ENCODE measurements around the gene SWT1.
A peak's percentile ranks its signal among the peaks of the same experiment; 100 is the strongest.
"Not testable (repeated sequence)": the region's sequence is repeated elsewhere in the genome, so short reads cannot be mapped to it uniquely, and the experiment has no call there.

The SWT1 gene

GRCh38 chr1:185317886-185318310 is 160.9 kb downstream of the SWT1 start:
- H3K4me3 Mint-ChIP-seq = peak overlapping the region; percentile 100
- DNase-seq (ENCODE audit: low spot score in 2 of 2) (peak in 1 of 2 donors; percentile 72), ATAC-seq (ENCODE audit: low read depth) (peak; percentile 50)
- peaks cover 2% of the 10 kb centered on the region for H3K36me3 Mint-ChIP-seq
- H3K4me1 Mint-ChIP-seq = peaks cover 28% of the 10 kb centered on the region
- no peaks in the 10 kb centered on the region for H3K27me3 Mint-ChIP-seq
- peak overlapping the region; percentile 98 for H3K27ac Mint-ChIP-seq
- no peaks in the 10 kb centered on the region for H3K9me3 Mint-ChIP-seq

GRCh38 chr1:185318431-185319138 is 161.6 kb downstream of the SWT1 start:
- H3K4me3 Mint-ChIP-seq = peak overlapping the region; percentile 100
- no peaks in the 10 kb centered on the region for H3K9me3 Mint-ChIP-seq
- peaks cover 25% of the 10 kb centered on the region for H3K4me1 Mint-ChIP-seq
- H3K36me3 Mint-ChIP-seq = peaks cover 2% of the 10 kb centered on the region
- DNase-seq (ENCODE audit: low spot score in 2 of 2) (no peak), ATAC-seq (ENCODE audit: low read depth) (no peak)
- H3K27me3 Mint-ChIP-seq = no peaks in the 10 kb centered on the region
- H3K27ac Mint-ChIP-seq = peak overlapping the region; percentile 98

GRCh38 chr1:185319139-185319475 is 162.1 kb downstream of the SWT1 start:
- no peak overlapping the region for H3K4me3 Mint-ChIP-seq
- no peaks in the 10 kb centered on the region for H3K9me3 Mint-ChIP-seq
- H3K27ac Mint-ChIP-seq = no peak overlapping the region
- no peaks in the 10 kb centered on the region for H3K27me3 Mint-ChIP-seq
- peaks cover 2% of the 10 kb centered on the region for H3K36me3 Mint-ChIP-seq
- H3K4me1 Mint-ChIP-seq = peaks cover 20% of the 10 kb centered on the region
- no peak for DNase-seq (ENCODE audit: low spot score in 2 of 2)
- no peak for ATAC-seq (ENCODE audit: low read depth)

- DNase-seq (ENCODE audit: low spot score in 2 of 2); H3K36me3 Mint-ChIP-seq; H3K27ac Mint-ChIP-seq; H3K9me3 Mint-ChIP-seq; H3K27me3 Mint-ChIP-seq; H3K4me3 Mint-ChIP-seq; H3K4me1 Mint-ChIP-seq; ATAC-seq (ENCODE audit: low read depth): not testable (repeated sequence)
Measured at GRCh38 chr1:185321104-185321503, 164.1 kb downstream of the SWT1 start.

- not testable (repeated sequence) for DNase-seq (ENCODE audit: low spot score in 2 of 2); H3K4me1 Mint-ChIP-seq; H3K27me3 Mint-ChIP-seq; H3K27ac Mint-ChIP-seq; H3K36me3 Mint-ChIP-seq; H3K4me3 Mint-ChIP-seq; H3K9me3 Mint-ChIP-seq; ATAC-seq (ENCODE audit: low read depth)
Measured at GRCh38 chr1:185321653-185322221, 164.8 kb downstream of the SWT1 start.

- Mint-ChIP-seq H3K27me3 (no peaks in the 10 kb centered on the region), H3K4me1 (peaks cover 7% of the 10 kb centered on the region), H3K27ac (no peak overlapping the region), H3K36me3 (peaks cover 2% of the 10 kb centered on the region), H3K9me3 (no peaks in the 10 kb centered on the region), H3K4me3 (no peak overlapping the region)
- no peak for DNase-seq (ENCODE audit: low spot score in 2 of 2)
- no peak for ATAC-seq (ENCODE audit: low read depth)
Measured at GRCh38 chr1:185322636-185323035, 165.7 kb downstream of the SWT1 start.

- H3K36me3 Mint-ChIP-seq = peaks cover 2% of the 10 kb centered on the region
- DNase-seq (ENCODE audit: low spot score in 2 of 2) (no peak), ATAC-seq (ENCODE audit: low read depth) (no peak)
- H3K4me3 Mint-ChIP-seq = no peak overlapping the region
- H3K27me3 Mint-ChIP-seq = no peaks in the 10 kb centered on the region
- H3K27ac Mint-ChIP-seq = no peak overlapping the region
- H3K4me1 Mint-ChIP-seq = no peaks in the 10 kb centered on the region
- H3K9me3 Mint-ChIP-seq = no peaks in the 10 kb centered on the region
Measured at GRCh38 chr1:185324118-185324517, 167.2 kb downstream of the SWT1 start.

GRCh38 chr1:185325413-185325812 is 168.4 kb downstream of the SWT1 start:
- H3K36me3 Mint-ChIP-seq = peaks cover 2% of the 10 kb centered on the region

GRCh38 chr1:185328255-185328654 is 171.3 kb downstream of the SWT1 start:
- no peak overlapping the region for H3K4me3 Mint-ChIP-seq
- H3K4me1 Mint-ChIP-seq = no peaks in the 10 kb centered on the region
- ATAC-seq (ENCODE audit: low read depth) (no peak), DNase-seq (ENCODE audit: low spot score in 2 of 2) (no peak)
- H3K9me3 Mint-ChIP-seq = no peaks in the 10 kb centered on the region
- H3K36me3 Mint-ChIP-seq = no peaks in the 10 kb centered on the region
- H3K27me3 Mint-ChIP-seq = no peaks in the 10 kb centered on the region
- H3K27ac Mint-ChIP-seq = no peak overlapping the region

More at GRCh38 chr1:185325413-185325812, 168.4 kb downstream of the SWT1 start:
- no peak overlapping the region for H3K27ac Mint-ChIP-seq
- DNase-seq (ENCODE audit: low spot score in 2 of 2) (no peak), ATAC-seq (ENCODE audit: low read depth) (no peak)
- H3K4me3 Mint-ChIP-seq = no peak overlapping the region
- H3K4me1 Mint-ChIP-seq = no peaks in the 10 kb centered on the region
- H3K27me3 Mint-ChIP-seq = no peaks in the 10 kb centered on the region
- H3K9me3 Mint-ChIP-seq = no peaks in the 10 kb centered on the region

GRCh38 chr1:185334182-185334581 is 177.2 kb downstream of the SWT1 start:
- no peak for ATAC-seq (ENCODE audit: low read depth)
- no peak for DNase-seq (ENCODE audit: low spot score in 2 of 2)
- Mint-ChIP-seq H3K4me3 (no peak overlapping the region), H3K4me1 (peaks cover 7% of the 10 kb centered on the region), H3K27me3 (no peaks in the 10 kb centered on the region), H3K9me3 (no peaks in the 10 kb centered on the region), H3K27ac (no peak overlapping the region), H3K36me3 (no peaks in the 10 kb centered on the region)

- H3K27ac Mint-ChIP-seq = peak overlapping the region; percentile 6
- H3K4me3 Mint-ChIP-seq = no peak overlapping the region
- H3K9me3 Mint-ChIP-seq = no peaks in the 10 kb centered on the region
- H3K27me3 Mint-ChIP-seq = no peaks in the 10 kb centered on the region
- DNase-seq (ENCODE audit: low spot score in 2 of 2) = no peak
- H3K4me1 Mint-ChIP-seq = peaks cover 16% of the 10 kb centered on the region
- H3K36me3 Mint-ChIP-seq = no peaks in the 10 kb centered on the region
- no peak for ATAC-seq (ENCODE audit: low read depth)
Measured at GRCh38 chr1:185337246-185337645, 180.3 kb downstream of the SWT1 start.

- DNase-seq (ENCODE audit: low spot score in 2 of 2) (peak in 1 of 2 donors; percentile 16), ATAC-seq (ENCODE audit: low read depth) (peak; percentile 91)
- H3K9me3 Mint-ChIP-seq = no peaks in the 10 kb centered on the region
- H3K27me3 Mint-ChIP-seq = no peaks in the 10 kb centered on the region
- H3K27ac Mint-ChIP-seq = peak overlapping the region; percentile 33
- peaks cover 16% of the 10 kb centered on the region for H3K4me1 Mint-ChIP-seq
- H3K36me3 Mint-ChIP-seq = no peaks in the 10 kb centered on the region
- peak overlapping the region; percentile 48 for H3K4me3 Mint-ChIP-seq
Measured at GRCh38 chr1:185338719-185339622, 182.0 kb downstream of the SWT1 start.

GRCh38 chr1:185341196-185341781 is 184.3 kb downstream of the SWT1 start:
- ATAC-seq (ENCODE audit: low read depth) (no peak), DNase-seq (ENCODE audit: low spot score in 2 of 2) (no peak)
- Mint-ChIP-seq H3K4me1 (peaks cover 28% of the 10 kb centered on the region), H3K27me3 (no peaks in the 10 kb centered on the region), H3K9me3 (no peaks in the 10 kb centered on the region), H3K4me3 (no peak overlapping the region), H3K27ac (no peak overlapping the region), H3K36me3 (no peaks in the 10 kb centered on the region)

All from memory B cell (primary cell).